EL (cell line): Measurements from ENCODE around the gene RPL41.
"Not testable (repeated sequence)": the region's sequence is repeated elsewhere in the genome, so short reads cannot be mapped to it uniquely, and the experiment has no call there.

ENCODE experiments used
- DNase-seq: peaks from one replicate; pipeline ENCODE4 v3.0.0-alpha.2; 2016

Gene RPL41

DNA sequence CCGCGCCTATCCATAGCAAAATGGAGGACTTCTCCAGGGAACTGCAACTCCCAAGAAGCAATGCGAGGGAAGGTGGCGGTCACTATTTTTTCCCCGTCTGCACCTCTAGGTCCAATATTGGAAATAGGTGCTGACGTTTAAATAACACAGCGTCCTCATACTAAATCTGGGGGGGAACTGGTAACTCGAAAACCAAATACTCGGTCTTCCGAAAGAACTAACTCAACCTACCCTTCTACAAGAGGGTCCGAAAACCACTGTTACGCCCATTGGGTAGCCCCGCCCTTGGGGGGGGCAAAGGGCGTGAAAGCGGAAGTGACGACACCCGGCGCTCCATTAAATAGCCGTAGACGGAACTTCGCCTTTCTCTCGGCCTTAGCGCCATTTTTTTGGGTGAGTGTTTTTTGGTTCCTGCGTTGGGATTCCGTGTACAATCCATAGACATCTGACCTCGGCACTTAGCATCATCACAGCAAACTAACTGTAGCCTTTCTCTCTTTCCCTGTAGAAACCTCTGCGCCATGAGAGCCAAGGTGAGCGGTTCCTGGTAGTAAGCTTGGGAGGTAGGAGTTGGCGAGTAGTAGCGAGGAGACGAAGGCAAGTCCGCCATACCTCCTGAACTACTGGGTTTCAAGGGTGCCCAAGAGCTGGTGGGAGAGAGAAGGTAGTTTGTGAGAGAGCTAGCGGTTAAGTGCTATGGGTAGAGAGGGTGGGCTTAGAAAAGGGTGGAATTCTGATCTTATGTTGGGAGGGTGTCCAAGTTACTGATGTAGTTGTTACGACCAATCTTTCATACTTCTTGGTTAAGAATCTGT is at the start of gene RPL41:
RPL41 (plus strand) TSS at position 367 of the 815 bp plus-strand sequence.
- DNase-seq = peak; percentile 94

DNA sequence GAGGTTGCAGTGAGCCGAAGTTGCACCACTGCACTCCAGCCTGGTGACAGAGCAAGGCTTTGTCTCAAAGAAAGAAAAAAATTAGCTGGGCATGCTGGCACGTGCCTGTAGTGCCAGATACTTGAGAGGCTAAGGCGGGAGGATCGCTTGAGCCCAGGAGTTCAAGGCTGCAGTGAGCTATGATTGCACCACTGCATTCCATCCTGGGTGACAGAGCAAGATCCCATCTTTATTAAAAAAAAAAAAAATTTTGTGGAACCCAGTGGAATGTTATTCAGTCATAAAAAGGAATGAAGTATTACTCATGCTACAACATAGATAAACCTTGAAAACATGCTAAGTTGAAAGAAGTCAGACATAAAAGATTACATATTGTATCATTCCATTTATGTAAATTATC is 44.8 kb upstream of the RPL41 start:
- DNase-seq = peak; percentile 77

DNA sequence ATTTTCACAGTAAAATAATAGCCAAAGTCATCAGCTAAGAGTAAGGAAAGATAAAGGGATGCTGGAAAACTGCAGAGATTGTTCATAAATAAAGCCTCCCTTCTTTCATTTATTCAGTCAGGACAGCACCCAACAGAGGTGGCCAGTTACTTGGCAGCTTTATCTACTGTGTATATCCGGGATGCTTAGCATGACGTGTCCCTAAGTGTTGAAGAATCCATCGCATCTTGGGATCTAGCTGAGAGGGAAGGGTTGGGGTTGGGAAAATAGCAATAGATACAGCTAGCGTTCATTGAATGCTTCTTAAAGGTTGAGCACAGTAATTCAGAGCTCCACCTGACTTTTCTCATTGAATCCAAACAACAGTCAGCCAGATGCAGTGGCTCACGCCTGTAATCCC is 42.0 kb upstream of the RPL41 start:
- DNase-seq = no peak

DNA sequence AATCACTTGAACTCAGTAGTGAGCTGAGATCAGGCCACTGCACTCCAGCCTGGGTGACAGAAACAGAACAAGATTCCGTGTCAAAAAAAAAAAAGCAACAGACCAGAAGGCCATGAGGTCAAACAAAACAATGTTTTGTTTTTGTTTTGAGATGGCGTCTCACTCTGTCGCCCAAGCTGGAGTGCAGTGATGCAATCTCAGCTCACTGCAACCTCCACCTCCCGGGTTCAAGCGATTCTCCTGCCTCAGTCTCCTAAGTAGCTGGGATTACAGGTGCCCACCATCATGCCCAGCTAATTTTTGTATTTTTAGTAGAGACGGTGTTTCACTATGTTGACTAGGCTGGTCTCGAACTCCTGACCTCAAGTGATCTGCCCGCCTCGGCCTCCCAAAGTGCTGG is 38.5 kb upstream of the RPL41 start:
- not testable (repeated sequence) for DNase-seq

DNA sequence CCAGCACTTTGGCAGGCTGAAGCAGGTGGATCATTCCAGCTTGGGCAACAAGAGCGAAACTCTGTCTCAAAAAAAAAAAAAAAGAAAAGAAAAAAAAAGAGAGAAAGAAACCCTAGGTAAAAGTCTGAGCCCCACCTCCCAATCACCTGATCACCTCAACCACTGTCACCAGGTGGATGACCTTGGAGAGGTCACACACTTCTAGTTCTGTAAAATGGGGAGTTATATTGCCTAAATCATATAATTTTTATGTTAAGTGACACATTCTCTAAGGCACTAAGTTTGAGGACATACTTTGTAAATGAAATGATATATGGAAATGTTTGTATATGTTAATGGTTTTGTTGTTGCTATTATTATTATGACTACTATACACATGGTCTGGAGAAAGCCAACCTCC is 38.0 kb upstream of the RPL41 start:
- no peak for DNase-seq

DNA sequence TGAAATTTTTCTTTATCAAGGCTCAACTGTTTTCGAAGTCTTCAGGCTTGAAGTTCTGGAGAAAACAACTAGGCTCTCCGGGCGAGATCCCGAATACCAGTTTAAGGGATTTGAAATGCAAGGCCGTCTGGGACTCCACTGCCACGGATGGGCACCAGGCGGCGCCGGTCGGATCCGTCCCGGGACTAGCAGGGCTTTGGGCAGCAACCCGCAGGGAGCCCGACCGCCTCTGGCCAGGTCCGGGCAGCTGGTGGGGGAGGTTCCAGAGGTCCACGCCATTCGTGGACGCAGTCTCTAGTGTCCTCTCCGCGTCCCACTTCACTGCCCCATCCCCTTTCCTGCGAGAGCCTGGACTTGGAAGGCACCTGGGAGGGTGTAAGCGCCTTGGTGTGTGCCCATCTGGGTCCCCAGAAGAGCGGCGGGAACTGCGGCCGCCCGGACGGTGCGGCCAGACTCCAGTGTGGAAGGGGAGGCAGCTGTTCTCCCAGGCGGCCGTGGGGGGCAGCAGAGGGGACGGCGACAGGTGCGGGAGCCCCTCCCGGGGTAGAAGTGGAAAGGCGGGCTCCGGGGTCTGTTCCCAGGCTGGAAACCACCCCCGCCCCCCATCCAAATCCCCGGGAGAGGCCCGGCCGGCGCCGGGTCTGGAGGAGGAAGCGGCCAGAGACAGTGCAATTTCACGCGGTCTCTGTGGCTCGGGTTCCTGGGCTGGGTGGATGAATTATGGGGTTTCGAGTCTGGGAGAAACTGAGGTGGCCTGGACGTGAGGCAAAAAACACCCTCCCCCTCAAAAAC is 37.3 kb upstream of the RPL41 start:
- DNase-seq = peak; percentile 88

DNA sequence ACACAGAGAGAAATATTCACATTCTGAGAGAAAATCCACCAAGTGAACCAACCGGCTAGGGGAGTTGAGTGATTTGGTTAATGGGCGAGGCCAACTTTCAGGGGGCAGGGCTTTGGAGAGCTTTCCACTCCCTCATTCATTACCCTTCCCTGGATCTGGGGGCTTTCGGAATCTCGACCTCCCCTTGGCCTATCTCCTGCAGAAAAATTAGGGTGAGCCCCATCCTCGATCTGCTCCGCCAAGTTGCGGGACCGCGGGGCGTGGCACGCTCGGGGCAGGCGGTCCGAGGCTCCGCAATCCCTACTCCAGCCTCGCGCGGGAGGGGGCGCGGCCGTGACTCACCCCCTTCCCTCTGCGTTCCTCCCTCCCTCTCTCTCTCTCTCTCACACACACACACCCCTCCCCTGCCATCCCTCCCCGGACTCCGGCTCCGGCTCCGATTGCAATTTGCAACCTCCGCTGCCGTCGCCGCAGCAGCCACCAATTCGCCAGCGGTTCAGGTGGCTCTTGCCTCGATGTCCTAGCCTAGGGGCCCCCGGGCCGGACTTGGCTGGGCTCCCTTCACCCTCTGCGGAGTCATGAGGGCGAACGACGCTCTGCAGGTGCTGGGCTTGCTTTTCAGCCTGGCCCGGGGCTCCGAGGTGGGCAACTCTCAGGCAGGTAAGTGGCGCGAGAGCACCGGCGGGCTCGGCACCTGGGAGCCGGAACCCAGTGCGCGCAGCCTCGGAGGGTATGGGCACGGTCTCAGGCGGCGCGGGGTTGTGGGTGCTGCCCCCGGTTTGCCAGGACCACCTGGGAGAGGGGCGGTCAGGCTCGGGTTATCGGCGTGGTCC is 36.5 kb upstream of the RPL41 start, which contains the start of gene ERBB3:
ERBB3 (plus strand) TSS at position 443 of the 833 bp plus-strand sequence; CDS start at position 579, 136 bp downstream.
- DNase-seq = peak; percentile 90

DNA sequence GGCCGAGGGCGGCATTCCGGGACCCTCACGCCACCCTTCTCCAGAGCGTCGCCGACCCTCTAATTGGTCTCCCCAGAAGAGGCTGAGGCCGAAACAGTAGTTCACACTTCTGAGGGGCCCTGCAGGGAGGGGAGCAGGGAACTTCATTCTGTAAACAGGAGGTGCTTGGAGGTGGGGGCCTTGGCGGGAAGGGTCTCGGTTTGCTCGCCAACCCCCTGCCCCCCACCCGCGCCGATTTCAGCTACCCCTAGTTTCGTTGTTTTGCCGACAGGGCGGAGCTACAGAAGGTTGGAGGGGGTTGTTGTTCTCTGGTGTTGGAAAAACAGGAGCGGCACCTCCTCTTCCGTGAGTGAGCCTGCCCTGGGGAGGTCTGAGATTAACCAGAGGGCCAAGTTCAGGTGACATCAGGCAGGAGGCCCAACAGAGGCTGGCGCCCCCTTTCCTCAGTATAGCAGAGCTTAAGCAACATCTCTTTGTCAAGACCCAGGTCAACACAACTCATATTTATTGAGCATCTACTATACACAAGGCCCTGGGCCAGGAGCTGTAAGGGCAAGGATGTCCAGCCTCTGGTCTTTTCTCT is 35.8 kb upstream of the RPL41 start:
- no peak for DNase-seq

DNA sequence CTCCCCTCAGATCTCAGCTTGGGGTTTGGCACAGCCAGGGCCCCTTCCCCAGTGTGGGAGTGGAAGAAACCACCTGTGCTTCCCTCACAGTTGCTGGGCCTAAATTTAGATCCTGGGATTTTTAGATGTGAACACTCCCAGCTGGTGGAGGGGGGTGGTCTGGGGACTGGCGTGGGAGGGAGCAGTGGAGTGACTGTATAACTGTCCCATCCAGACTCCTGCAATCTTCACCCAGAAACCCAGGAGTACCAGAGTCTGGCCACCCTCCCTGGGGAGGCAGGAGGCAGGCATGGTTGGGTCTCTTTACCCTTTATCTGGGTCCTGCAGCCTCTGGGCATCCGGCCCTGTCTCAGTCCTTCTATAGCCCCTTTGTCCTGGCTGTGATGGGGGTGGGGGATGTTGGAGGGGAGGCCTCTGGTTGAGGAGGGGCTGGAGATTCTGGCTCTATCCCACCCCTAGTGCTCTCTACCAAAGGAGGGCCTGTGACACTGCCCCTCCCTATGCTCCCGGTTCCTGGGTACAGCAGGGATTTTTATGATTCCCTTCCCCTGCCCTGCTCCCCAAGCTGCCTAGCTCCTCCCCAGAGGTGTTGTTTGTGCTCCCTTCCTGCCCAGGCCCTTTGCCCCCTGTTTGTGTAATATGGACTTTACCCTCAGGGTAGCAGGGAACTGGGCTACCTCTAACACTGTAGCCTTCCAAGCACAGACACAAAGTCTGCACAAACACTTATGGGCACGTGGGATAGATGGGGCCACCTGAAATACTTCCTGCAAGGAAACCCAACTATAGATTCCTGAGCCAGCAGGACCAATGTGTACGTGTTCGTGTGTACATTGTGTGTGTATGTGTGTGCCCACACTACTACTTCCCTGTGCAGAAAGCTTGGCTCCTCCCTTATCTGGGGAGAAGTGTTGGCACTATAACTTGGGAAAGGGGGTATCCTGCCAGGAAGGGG is 34.8 kb upstream of the RPL41 start:
- DNase-seq = no peak

DNA sequence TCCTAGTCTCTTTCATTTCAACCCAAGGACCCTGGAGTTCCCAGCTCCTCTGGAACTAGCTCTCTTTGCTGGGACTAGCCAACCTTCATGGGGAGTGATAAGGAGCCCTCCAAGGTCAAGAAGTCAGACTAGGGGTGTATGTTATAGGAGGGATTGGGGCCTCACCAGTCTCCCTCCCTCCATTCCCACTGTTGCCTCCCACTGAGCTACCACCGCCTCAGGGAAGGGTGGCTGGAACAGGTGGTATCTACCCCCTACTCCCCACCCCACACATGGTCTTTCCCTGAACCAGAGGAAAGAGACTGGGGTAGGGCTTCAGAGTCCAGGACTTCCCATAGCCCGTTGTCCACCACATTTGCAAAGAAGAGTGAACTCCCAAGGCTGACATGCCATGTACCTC is 34.1 kb upstream of the RPL41 start:
- no peak for DNase-seq

DNA sequence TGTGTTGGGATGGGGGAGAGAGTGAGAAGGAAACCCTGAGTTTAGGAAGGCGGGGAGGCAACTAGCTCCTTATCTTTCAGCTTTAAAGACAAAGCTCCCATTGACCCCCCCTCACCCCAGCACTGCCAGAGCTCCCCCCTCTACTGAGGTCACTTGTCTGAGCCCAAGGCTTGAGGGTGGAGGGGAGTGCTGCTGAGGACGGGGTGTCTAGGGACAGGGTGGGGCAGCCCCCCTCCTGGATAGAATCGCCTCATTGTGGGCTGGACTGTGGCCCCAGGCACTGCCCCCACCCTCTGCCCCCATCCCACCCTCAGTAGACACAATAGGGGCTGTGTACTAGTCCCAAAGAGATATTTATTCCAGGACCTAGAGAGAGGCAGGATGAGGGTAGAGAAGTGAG is 33.5 kb upstream of the RPL41 start:
- no peak for DNase-seq

DNA sequence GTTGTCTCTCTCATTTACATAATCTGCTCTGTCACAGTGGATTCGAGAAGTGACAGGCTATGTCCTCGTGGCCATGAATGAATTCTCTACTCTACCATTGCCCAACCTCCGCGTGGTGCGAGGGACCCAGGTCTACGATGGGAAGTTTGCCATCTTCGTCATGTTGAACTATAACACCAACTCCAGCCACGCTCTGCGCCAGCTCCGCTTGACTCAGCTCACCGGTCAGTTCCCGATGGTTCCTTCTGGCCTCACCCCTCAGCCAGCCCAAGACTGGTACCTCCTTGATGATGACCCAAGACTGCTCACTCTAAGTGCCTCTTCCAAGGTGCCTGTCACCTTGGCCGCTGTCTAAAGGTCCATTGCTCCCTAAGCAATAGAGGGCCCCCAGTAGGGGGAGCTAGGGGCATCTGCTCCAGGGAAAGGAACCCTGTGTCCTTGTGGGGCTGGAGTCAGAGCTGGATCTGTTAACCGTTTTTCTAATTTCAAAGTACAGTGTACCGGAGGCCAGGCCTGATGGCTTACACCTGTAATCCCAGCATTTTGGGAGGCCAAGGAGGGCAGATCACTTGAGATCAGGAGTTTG is 31.4 kb upstream of the RPL41 start:
- peak; percentile 33 for DNase-seq

DNA sequence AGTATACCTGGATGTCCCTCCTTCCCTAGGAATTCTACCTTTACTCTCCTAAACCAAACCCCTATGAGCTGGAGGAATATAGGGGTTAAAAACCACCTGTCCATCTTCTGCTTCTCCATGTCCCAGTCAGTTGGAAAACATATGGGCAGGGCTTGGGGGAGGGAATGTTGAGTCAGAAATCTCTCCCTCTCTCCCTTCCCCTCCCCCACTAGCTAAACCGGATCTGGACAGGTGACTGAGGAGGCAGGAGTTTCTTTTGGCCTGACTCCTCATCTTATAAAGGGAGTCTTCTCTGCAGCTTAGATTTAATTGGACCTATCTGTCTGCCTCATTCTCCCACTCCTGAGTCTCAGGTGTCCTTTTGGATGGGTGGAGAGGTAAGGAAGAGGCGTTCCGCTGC is 30.3 kb upstream of the RPL41 start:
- no peak for DNase-seq

DNA sequence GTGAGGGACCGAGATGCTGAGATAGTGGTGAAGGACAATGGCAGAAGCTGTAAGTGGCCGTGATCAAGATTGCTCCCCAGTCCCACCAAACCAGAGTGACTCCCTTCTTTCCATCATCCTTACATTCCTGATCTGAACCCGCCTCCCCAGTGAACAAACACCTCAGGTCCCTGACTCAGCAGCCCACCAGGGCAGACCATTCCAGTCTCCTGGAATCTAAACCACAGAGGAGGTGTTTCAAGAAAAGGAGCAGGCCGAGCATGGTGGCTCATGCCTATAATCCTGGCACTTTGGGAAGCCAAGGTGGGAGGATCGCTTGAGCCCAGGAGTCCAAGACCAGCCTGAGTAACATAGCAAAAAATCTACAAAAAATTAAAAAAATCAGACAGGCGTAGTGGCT is 29.8 kb upstream of the RPL41 start:
- no peak for DNase-seq

DNA sequence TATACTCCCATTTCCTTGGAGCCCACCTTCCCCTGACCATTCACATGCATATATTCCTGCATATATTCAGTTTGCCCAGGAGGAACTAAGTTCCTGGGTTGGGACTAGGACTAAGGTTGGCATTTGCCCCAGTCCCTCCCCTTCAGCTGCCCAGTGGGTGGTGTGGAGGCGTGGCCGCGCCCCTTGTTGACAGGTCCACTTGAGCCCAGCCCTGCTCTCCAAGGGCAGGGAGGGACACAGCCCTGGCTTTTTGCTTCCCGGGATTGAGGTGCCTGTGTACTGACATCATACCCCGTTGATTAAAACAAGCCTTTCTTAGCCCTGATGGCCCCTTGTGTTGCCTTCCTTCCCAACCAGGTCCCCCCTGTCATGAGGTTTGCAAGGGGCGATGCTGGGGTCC is 29.2 kb upstream of the RPL41 start:
- no peak for DNase-seq

DNA sequence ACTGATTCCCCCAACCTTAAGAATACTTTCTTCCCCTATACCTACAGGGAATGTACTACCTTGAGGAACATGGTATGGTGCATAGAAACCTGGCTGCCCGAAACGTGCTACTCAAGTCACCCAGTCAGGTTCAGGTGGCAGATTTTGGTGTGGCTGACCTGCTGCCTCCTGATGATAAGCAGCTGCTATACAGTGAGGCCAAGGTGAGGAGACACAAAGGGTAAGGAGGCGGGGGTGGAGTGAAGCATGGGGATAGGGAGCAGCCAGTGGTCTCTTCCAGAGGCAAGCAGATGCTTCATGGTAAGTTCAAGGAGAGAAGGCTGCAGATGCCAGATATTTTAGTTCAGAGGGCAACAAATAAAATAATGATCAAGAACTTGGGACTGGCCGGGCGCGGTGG is 18.7 kb upstream of the RPL41 start:
- no peak for DNase-seq

DNA sequence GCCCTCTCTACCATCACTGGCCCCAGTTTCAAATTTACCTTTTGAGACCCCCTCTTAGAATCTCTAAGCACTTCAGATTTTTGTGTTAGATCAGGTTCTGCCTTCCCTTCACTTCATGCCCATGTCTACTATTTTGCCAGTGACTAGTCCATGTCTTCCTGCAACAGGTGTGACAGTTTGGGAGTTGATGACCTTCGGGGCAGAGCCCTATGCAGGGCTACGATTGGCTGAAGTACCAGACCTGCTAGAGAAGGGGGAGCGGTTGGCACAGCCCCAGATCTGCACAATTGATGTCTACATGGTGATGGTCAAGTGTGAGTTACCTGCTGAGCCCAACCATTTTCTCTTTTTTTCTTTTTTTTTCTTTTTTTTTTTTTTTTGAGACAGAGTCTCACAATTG is 17.8 kb upstream of the RPL41 start:
- DNase-seq = no peak

DNA sequence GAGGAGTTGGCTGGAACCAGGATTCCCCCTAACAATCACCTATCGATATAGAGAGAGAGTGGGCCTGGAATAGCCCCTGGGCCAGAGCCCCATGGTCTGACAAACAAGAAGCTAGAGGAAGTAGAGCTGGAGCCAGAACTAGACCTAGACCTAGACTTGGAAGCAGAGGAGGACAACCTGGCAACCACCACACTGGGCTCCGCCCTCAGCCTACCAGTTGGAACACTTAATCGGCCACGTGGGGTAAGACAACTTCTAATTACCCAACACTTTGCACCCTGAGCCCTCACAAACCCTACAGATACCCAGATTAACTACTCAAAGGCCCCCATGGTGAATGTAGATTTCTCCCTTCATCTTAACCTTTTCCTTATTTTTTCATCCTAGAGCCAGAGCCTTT is 16.6 kb upstream of the RPL41 start:
- no peak for DNase-seq

DNA sequence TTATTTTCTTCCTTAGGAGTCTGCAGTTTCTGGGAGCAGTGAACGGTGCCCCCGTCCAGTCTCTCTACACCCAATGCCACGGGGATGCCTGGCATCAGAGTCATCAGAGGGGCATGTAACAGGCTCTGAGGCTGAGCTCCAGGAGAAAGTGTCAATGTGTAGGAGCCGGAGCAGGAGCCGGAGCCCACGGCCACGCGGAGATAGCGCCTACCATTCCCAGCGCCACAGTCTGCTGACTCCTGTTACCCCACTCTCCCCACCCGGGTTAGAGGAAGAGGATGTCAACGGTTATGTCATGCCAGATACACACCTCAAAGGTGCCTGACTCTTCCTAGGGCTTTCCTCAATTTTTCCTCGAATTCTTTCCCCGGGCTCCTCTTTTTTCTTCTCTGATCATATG is 15.4 kb upstream of the RPL41 start:
- DNase-seq = no peak

DNA sequence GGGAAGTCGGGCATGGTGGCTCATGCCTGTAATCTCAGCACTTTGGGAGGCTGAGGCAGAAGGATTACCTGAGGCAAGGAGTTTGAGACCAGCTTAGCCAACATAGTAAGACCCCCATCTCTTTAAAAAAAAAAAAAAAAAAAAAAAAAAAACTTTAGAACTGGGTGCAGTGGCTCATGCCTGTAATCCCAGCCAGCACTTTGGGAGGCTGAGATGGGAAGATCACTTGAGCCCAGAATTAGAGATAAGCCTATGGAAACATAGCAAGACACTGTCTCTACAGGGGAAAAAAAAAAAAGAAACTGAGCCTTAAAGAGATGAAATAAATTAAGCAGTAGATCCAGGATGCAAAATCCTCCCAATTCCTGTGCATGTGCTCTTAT is 13.8 kb upstream of the RPL41 start:
- no peak for DNase-seq

DNA sequence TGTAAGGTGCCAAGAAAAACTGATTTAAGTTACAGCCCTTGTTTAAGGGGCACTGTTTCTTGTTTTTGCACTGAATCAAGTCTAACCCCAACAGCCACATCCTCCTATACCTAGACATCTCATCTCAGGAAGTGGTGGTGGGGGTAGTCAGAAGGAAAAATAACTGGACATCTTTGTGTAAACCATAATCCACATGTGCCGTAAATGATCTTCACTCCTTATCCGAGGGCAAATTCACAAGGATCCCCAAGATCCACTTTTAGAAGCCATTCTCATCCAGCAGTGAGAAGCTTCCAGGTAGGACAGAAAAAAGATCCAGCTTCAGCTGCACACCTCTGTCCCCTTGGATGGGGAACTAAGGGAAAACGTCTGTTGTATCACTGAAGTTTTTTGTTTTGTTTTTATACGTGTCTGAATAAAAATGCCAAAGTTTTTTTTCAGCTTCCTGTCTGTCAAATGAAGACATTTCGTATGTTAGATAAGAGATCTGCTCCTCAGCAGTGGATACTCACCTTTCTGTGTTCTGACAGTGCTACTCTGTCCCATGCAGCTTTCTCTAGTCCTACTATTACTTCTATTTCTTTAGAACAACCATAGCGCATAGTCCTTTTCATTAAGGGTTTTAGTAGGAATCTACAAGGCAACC is 13.2 kb upstream of the RPL41 start:
- no peak for DNase-seq
